ENCODE measurements around the gene ARPIN. TPM values are rescaled to one million over a fixed set of nuclear protein-coding genes. Genes with fewer than 3 reads are reported as not detected.
A peak's percentile ranks its signal among the peaks of the same experiment; 100 is the strongest.

The ARPIN gene
- polyA plus RNA-seq, 3 donors, result 9.7 to 19.3 (median 14.0) TPM

DNA sequence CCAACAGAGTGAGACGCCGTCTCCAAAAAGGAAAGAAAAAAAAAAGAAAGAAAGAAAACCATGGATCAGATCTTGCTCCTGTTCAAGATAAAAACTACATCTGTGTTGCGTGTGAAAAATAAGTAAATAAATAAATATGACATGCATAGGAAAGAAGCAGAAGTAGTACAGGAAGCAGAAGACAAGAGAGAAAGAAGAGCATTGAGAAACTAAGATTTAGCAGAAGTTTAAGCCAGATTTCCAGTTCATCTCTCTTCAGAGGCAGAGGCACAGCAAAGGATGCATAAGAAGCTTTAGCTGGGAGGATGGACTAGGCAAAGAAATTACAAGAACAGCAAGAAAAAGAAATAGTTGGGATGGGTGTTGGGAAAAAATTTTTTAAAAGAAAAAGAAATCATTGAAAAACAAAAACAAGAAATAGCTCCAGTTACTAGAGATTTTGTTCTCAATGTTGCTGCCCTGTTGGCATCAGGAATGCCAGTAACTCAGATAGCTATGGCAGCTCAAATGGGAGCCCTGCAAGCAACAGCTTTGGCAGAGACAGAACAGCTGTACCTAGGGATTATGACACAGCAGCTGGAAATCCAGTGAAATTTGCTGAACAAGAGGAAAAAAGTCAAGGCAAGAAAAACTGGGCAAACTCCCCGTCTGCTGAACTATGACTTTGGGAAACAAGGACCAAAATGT lies 36.2 kb downstream of the ARPIN start:
- Histone ChIP-seq H3K36me3 (replicated peaks in 1 of 2; ENCODE audit: control insufficient read depth in 1 of 2, insufficient read depth in 2 of 2, low read length in 2 of 2) (peaks cover 38 to 49% of the 10 kb centered on the region in 2 donors), H3K4me3 (replicated peaks in 1 of 3; ENCODE audit: low read depth in 2 of 3, low read length in 3 of 3) (peak overlapping the region in 2 of 3 experiments; percentile 4 to 47), H3K9me3 (replicated peaks in 1 of 2; ENCODE audit: control insufficient read depth in 1 of 2, insufficient read depth in 1 of 2, low read length in 2 of 2) (no peaks in the 10 kb centered on the region), H3K27me3 (ENCODE audit: control insufficient read depth in 2 of 2, insufficient read depth in 2 of 2, low read length in 2 of 2) (no peaks in the 10 kb centered on the region), H4K20me1 (ENCODE audit: insufficient read depth, low read length) (no peaks in the 10 kb centered on the region), H3K9ac (ENCODE audit: insufficient read depth, low read length, poor library complexity, severe bottlenecking) (peak overlapping the region; percentile 71), H3K4me2 (replicated peaks; ENCODE audit: extremely low read depth, low read length, poor library complexity, severe bottlenecking) (peak overlapping the region; percentile 43), H3K79me2 (ENCODE audit: insufficient read depth, low read length) (peaks cover 26% of the 10 kb centered on the region), H3K4me1 (ENCODE audit: control insufficient read depth in 1 of 2, insufficient read depth in 2 of 2, low read length in 2 of 2) (peaks cover 43 to 46% of the 10 kb centered on the region in 2 donors), H3K27ac (ENCODE audit: low read depth in 1 of 2, low read length in 2 of 2) (peak overlapping the region; percentile 88 to 91), H2AFZ (ENCODE audit: insufficient read depth, low read depth, low read length, poor library complexity, severe bottlenecking) (no peak overlapping the region)
- H3K27me3 Mint-ChIP-seq (ENCODE audit: low read depth in 3 of 3), result peaks cover 0 to 3% (median 0%) of the 10 kb centered on the region in 3 donors
- H3K4me3 Mint-ChIP-seq, result peak overlapping the region; percentile 8 to 85
- 10% methylated on average over 2 of the region's 4 CpGs for WGBS (ENCODE audit: insufficient coverage)
- peaks cover 0 to 2% (median 0%) of the 10 kb centered on the region in 7 donors for H3K9me3 Mint-ChIP-seq
- TF ChIP-seq, protein P1, sequence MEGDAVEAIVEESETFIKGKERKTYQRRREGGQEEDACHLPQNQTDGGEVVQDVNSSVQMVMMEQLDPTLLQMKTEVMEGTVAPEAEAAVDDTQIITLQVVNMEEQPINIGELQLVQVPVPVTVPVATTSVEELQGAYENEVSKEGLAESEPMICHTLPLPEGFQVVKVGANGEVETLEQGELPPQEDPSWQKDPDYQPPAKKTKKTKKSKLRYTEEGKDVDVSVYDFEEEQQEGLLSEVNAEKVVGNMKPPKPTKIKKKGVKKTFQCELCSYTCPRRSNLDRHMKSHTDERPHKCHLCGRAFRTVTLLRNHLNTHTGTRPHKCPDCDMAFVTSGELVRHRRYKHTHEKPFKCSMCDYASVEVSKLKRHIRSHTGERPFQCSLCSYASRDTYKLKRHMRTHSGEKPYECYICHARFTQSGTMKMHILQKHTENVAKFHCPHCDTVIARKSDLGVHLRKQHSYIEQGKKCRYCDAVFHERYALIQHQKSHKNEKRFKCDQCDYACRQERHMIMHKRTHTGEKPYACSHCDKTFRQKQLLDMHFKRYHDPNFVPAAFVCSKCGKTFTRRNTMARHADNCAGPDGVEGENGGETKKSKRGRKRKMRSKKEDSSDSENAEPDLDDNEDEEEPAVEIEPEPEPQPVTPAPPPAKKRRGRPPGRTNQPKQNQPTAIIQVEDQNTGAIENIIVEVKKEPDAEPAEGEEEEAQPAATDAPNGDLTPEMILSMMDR (IDR thresholded peaks at IDR 0.05), result no peak
- intact Hi-C loops (cut with micrococcal nuclease), result loop anchor here in 1 of 2 donors (5.0 kb wide), 2 partner anchors 39 to 64 kb away; partner anchors contain the start of gene ANPEP
- H3K4me1 Mint-ChIP-seq, result peaks cover 40% of the 10 kb centered on the region
- H3K27ac Mint-ChIP-seq, result peak overlapping the region; percentile 90 to 98 (median 97)
- peaks cover 29 to 66% of the 10 kb centered on the region in 2 donors for H3K36me3 Mint-ChIP-seq
- peak; percentile 42 to 83 (median 56) for DNase-seq

DNA sequence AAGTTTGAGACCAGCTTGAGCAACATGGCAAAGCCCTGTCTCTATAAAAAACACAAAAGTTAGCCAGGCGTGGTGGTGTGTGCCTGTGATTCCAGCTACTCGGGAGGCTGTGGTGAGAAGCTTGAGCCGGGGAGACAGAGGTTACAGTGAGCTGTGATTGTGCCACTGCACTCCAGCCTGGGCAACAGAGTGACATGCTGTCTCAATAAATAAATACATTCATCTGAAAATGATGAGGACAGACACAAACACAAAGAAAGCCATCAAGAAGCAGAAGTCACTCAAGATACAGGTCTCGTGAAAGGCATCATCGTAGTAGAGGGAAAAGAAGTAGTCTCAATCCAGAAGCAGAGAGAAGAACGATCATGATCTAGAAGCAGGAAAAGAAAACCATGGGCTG lies 37.0 kb downstream of the ARPIN start:
- Histone ChIP-seq H3K79me2 (ENCODE audit: insufficient read depth, low read length) (peaks cover 22% of the 10 kb centered on the region), H4K20me1 (ENCODE audit: insufficient read depth, low read length) (no peaks in the 10 kb centered on the region), H2AFZ (ENCODE audit: insufficient read depth, low read depth, low read length, poor library complexity, severe bottlenecking) (no peak overlapping the region), H3K4me1 (ENCODE audit: control insufficient read depth in 1 of 2, insufficient read depth in 2 of 2, low read length in 2 of 2) (peaks cover 43 to 48% of the 10 kb centered on the region in 2 donors), H3K4me2 (replicated peaks; ENCODE audit: extremely low read depth, low read length, poor library complexity, severe bottlenecking) (peak overlapping the region; percentile 43), H3K27ac (ENCODE audit: low read depth in 1 of 2, low read length in 2 of 2) (peak overlapping the region; percentile 88 to 91), H3K9ac (ENCODE audit: insufficient read depth, low read length, poor library complexity, severe bottlenecking) (peak overlapping the region; percentile 71), H3K27me3 (ENCODE audit: control insufficient read depth in 2 of 2, insufficient read depth in 2 of 2, low read length in 2 of 2) (no peaks in the 10 kb centered on the region), H3K36me3 (replicated peaks in 1 of 2; ENCODE audit: control insufficient read depth in 1 of 2, insufficient read depth in 2 of 2, low read length in 2 of 2) (peaks cover 38 to 49% of the 10 kb centered on the region in 2 donors), H3K9me3 (replicated peaks in 1 of 2; ENCODE audit: control insufficient read depth in 1 of 2, insufficient read depth in 1 of 2, low read length in 2 of 2) (no peaks in the 10 kb centered on the region), H3K4me3 (replicated peaks in 1 of 3; ENCODE audit: low read depth in 2 of 3, low read length in 3 of 3) (no peak overlapping the region)
- intact Hi-C loops (cut with micrococcal nuclease), result loop anchor here in 1 of 2 donors (5.0 kb wide), 2 partner anchors 38 to 63 kb away; partner anchors contain the start of gene ANPEP
- peaks cover 0 to 3% (median 0%) of the 10 kb centered on the region in 3 donors for H3K27me3 Mint-ChIP-seq (ENCODE audit: low read depth in 3 of 3)
- H3K9me3 Mint-ChIP-seq, result peaks cover 0 to 2% (median 0%) of the 10 kb centered on the region in 7 donors
- H3K4me3 Mint-ChIP-seq, result peak overlapping the region; percentile 6 to 85
- H3K27ac Mint-ChIP-seq, result peak overlapping the region; percentile 90 to 98 (median 97)
- 80% methylated on average over 3 of the region's 6 CpGs for WGBS (ENCODE audit: insufficient coverage)
- H3K36me3 Mint-ChIP-seq, result peaks cover 31 to 68% of the 10 kb centered on the region in 2 donors
- peaks cover 41% of the 10 kb centered on the region for H3K4me1 Mint-ChIP-seq
- TF ChIP-seq, protein P1 (IDR thresholded peaks at IDR 0.05), result no peak
- DNase-seq, result peak; percentile 13 to 62 (median 55)

Measured in CD14-positive monocyte (primary cell).